LHCN-M2 (cell line): Measurements from ENCODE around the gene SLC25A21. TPM values are rescaled to one million over a fixed set of nuclear protein-coding genes. Genes with fewer than 3 reads are reported as not detected.

Experiments used
- DNase-seq: peaks from one replicate; pipeline ENCODE4 v3.0.0-alpha.2; 2012; ENCODE audit warnings: low read depth
- total RNA-seq: library from RNA; depleted of rRNA; stranded (reverse); fragments of >200 nt; gene quantifications from 2 replicates; pipeline ENCODE4 v1.2.3, GENCODE V29; 2014; rRNA removed

The SLC25A21 gene
- total RNA-seq, 1 experiment from 2014 or later, result 0.57 TPM

- DNase-seq, result peak; percentile 28
Measured at GRCh38 chr14:36652542-36653201, 519.7 kb downstream of the SLC25A21 start.

DNA sequence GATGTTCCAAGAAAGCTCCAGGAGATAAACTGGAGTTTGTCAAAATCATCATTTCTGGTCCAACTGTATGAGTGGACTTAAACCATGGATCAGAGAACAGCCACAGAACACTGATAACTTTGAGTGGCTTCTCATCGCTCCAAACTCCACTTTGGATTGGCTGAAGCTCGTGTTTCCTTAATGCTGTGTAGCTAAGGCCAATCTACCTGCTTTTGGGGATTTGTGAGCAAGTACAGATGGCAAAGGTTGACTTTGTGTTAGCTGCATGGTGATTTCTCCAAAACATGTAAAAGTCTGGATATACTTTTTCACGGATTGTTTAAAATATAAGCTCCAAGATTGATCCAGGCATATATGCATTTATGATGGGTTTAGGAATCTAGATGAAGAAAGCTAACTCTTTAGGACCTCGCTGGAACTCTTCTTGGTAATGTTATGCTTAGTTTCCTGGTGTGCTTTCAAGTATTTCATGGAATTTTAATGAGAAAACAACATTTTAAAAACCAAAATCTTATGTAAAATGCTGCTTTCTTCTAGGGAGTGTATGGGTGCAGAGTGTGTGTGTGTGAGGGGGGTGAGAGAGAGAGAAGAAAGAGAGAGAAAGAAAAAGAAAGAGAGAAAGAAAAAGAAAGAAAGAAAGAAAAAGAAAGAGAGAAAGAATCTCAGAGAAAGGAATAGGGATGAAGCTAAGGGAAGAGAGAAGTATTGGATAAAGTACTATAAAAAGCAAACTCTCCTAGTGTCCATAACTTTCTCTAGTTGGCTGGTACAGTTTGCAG, 522.3 kb downstream of the SLC25A21 start:
- no peak for DNase-seq

GRCh38 chr14:36647824-36648753, 524.3 kb downstream of the SLC25A21 start:
- DNase-seq, result peak; percentile 47

GRCh38 chr14:36647417-36647823, 525.0 kb downstream of the SLC25A21 start:
- no peak for DNase-seq

- no peak for DNase-seq
Measured at GRCh38 chr14:36646664-36647416, 525.6 kb downstream of the SLC25A21 start.

DNA sequence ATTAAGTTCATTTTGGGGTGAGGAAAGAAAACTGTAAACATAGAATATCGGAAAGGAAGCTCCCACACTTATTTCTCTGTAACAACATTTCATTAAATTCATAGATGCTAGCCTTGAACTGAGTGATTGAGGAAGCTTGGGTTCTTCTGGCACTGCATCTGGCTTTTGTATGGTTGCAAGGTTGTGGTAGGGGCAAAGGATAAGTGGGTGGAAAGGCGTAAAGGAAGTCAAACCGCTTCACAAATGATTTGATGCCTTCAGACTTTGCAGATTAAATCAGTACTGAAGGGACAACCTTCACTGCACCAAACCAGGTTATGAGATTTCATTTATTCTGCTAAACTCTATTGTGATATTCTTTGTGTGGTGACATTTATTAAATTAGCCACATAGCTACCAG, 538.8 kb downstream of the SLC25A21 start:
- DNase-seq, result no peak

Other genes starting within 250 kb of the SLC25A21 start
- 9.9 and 12.4 TPM in 2 replicates for gene MIPOL1, start 25.3 kb upstream of the SLC25A21 start, total RNA-seq